ENCODE data around the gene ZSCAN21.
"Not testable (repeated sequence)": the region's sequence is repeated elsewhere in the genome, so short reads cannot be mapped to it uniquely, and the experiment has no call there.

GRCh38 chr7:100012385-100013327 is 36.9 kb upstream of the ZSCAN21 start:
- TF ChIP-seq POLR2A (IDR thresholded peaks at IDR 0.05), result peak in 1 of 3 donors; percentile 2
- TF ChIP-seq, protein P1, sequence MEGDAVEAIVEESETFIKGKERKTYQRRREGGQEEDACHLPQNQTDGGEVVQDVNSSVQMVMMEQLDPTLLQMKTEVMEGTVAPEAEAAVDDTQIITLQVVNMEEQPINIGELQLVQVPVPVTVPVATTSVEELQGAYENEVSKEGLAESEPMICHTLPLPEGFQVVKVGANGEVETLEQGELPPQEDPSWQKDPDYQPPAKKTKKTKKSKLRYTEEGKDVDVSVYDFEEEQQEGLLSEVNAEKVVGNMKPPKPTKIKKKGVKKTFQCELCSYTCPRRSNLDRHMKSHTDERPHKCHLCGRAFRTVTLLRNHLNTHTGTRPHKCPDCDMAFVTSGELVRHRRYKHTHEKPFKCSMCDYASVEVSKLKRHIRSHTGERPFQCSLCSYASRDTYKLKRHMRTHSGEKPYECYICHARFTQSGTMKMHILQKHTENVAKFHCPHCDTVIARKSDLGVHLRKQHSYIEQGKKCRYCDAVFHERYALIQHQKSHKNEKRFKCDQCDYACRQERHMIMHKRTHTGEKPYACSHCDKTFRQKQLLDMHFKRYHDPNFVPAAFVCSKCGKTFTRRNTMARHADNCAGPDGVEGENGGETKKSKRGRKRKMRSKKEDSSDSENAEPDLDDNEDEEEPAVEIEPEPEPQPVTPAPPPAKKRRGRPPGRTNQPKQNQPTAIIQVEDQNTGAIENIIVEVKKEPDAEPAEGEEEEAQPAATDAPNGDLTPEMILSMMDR (IDR thresholded peaks at IDR 0.05), result not testable (repeated sequence)

All from body of pancreas (tissue), 4 donors.